Measurements from ENCODE around the gene CDC27.
"Not testable (repeated sequence)": the region's sequence is repeated elsewhere in the genome, so short reads cannot be mapped to it uniquely, and the experiment has no call there.

The CDC27 gene

DNA sequence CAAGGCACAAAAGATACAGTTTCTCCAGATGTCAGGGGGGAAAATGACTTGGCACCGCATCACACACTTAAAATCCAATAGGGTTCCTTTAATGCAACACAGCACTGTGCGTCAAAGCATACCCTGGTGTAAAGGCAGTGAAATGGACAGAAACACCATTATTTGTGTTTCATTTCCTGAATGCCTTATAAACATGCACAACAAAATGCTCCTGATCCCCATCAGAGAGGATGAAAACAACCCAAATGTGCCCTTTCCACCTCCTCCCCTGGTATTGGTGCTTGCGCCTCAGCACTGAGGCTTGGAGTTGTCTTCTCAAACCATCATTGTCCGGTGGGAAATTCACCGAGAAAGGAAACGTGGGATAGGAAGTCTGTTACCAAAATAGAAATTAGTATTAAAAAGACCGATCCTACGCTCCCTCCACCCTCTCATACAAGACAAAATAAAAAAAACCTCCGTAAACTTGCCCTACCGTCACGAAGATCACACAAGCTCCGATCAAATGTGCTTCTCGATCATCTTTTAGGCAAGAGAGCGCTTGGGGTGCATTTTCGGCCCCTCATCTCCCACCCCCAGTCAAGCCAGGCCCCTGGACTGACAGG is 722 bp downstream of the CDC27 start:
- Mint-ChIP-seq H3K27ac (peak overlapping the region; percentile 97 to 99 (median 99)), H3K4me1 (peaks cover 54% of the 10 kb centered on the region), H3K36me3 (ENCODE audit: low read depth) (peaks cover 4% of the 10 kb centered on the region), H3K27me3 (ENCODE audit: low read depth) (no peaks in the 10 kb centered on the region), H3K4me3 (peak overlapping the region; percentile 98 to 99 (median 99)), H3K9me3 (no peaks in the 10 kb centered on the region)
- TF ChIP-seq, protein P1, sequence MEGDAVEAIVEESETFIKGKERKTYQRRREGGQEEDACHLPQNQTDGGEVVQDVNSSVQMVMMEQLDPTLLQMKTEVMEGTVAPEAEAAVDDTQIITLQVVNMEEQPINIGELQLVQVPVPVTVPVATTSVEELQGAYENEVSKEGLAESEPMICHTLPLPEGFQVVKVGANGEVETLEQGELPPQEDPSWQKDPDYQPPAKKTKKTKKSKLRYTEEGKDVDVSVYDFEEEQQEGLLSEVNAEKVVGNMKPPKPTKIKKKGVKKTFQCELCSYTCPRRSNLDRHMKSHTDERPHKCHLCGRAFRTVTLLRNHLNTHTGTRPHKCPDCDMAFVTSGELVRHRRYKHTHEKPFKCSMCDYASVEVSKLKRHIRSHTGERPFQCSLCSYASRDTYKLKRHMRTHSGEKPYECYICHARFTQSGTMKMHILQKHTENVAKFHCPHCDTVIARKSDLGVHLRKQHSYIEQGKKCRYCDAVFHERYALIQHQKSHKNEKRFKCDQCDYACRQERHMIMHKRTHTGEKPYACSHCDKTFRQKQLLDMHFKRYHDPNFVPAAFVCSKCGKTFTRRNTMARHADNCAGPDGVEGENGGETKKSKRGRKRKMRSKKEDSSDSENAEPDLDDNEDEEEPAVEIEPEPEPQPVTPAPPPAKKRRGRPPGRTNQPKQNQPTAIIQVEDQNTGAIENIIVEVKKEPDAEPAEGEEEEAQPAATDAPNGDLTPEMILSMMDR (IDR thresholded peaks at IDR 0.05; ENCODE audit: unreplicated experiment in 3 of 3), result no peak

DNA sequence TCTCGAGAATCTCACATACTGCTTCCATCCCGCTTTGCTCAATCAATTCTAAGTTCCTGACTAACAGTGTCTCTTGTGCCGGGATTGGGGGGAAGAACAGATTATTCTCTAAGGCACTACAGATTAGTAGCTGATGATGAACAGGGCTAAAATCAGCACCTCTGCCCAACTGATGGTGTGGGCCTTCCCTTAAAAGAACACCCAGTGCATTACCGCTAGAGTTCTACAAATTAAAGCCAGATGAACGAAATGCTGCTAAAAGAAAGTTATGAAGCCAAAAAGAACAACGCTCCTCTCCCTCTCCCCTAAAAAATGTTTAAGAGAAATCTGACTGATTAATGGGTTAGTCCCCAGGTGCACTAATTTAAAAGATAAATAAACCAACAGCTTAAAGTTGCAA is 4.4 kb downstream of the CDC27 start:
- no peaks in the 10 kb centered on the region for H3K27me3 Mint-ChIP-seq (ENCODE audit: low read depth)
- peak overlapping the region in 2 of 3 experiments; percentile 9 to 47 for H3K4me3 Mint-ChIP-seq
- H3K27ac Mint-ChIP-seq, result peak overlapping the region; percentile 60 to 74 (median 71)
- no peaks in the 10 kb centered on the region for H3K9me3 Mint-ChIP-seq
- TF ChIP-seq, protein P1 (IDR thresholded peaks at IDR 0.05; ENCODE audit: unreplicated experiment in 3 of 3), result no peak
- peaks cover 18% of the 10 kb centered on the region for H3K36me3 Mint-ChIP-seq (ENCODE audit: low read depth)
- H3K4me1 Mint-ChIP-seq, result peaks cover 54% of the 10 kb centered on the region

DNA sequence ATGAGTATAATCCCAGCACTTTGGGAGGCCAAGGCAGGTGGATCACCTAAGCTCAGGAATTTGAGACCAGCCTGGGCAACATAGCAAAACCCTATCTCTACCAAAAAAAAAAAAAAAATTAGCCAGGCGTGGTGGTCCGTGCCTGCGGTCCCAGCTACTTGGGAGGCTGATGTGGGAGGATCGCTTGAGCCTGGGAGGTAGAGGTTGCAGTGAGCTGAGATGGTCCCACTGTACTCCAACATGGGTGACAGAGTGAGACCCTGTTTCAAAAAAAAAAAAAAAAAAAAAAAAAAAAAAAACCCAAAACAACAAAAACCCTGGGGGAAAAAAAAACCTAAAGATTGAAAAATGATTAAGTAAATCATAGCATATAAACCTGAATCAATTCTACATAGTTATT is 8.1 kb downstream of the CDC27 start:
- Mint-ChIP-seq H3K36me3 (ENCODE audit: low read depth) (peaks cover 35% of the 10 kb centered on the region), H3K4me1 (peaks cover 34% of the 10 kb centered on the region)
- H3K27me3 Mint-ChIP-seq (ENCODE audit: low read depth); H3K9me3 Mint-ChIP-seq; H3K27ac Mint-ChIP-seq; H3K4me3 Mint-ChIP-seq: not testable (repeated sequence)

DNA sequence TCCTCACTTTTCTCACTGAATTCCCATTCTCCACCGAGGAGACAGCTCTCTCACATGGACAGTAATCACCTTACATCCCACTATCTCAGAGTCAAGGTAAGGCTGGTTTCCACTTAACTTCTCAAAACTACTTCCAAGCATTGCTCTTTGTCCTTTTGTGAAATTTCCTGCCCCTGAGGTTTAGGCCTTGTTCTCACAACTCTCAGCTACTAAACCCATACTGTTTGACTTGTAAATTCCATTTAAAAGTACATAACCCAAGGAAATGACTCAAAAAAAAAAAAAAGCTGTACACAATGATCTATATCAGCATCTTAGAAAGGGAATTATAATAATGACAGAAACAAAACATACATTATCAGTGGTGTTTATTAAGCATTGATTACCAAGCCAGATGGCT is 8.8 kb downstream of the CDC27 start:
- no peak overlapping the region for H3K27ac Mint-ChIP-seq
- H3K9me3 Mint-ChIP-seq, result no peaks in the 10 kb centered on the region
- TF ChIP-seq, protein P1 (IDR thresholded peaks at IDR 0.05; ENCODE audit: unreplicated experiment in 3 of 3), result no peak
- peaks cover 31% of the 10 kb centered on the region for H3K4me1 Mint-ChIP-seq
- H3K36me3 Mint-ChIP-seq (ENCODE audit: low read depth), result peaks cover 35% of the 10 kb centered on the region
- H3K4me3 Mint-ChIP-seq, result no peak overlapping the region
- no peaks in the 10 kb centered on the region for H3K27me3 Mint-ChIP-seq (ENCODE audit: low read depth)

DNA sequence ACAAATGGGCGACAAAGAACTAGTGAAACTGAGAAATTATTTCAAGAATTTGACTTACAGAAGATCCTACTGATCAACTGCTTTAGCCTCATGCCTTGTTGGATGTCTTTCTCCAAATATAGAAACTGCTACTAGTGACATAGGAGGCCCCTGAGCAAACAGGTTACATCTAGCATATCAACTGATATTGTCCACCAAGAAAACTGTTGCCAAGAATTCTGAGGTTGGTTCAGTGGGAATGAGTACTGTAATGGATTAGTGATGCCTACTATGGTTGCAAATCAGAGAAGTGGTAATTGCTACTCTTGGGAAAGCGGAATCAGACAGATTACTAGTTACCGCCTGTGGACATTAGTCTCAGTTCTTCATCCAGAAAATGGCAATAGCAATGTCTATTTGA is 10.0 kb downstream of the CDC27 start:
- no peaks in the 10 kb centered on the region for H3K9me3 Mint-ChIP-seq
- peaks cover 24% of the 10 kb centered on the region for H3K4me1 Mint-ChIP-seq
- TF ChIP-seq, protein P1 (IDR thresholded peaks at IDR 0.05; ENCODE audit: unreplicated experiment in 3 of 3), result no peak
- no peak overlapping the region for H3K27ac Mint-ChIP-seq
- H3K4me3 Mint-ChIP-seq, result no peak overlapping the region
- peaks cover 44% of the 10 kb centered on the region for H3K36me3 Mint-ChIP-seq (ENCODE audit: low read depth)
- H3K27me3 Mint-ChIP-seq (ENCODE audit: low read depth), result no peaks in the 10 kb centered on the region

DNA sequence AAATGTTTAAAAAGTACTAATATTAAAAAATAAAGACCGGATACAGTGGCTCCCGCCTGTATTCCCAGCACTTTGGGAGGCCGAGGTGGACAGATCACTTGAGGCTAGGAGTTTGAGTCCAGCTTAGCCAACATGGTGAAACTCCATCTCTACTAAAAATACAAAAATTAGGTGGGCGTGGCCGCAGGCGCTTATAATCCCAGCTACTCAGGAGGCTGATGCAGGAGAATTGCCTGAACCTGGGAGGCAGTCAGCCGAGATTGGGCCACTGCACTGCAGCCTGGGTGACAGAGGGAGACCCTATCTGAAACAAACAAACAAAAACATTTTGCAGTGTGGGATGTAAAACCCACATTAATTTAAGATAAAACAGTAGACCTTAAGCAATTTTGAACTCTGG is 11.8 kb downstream of the CDC27 start:
- Mint-ChIP-seq H3K4me1 (peaks cover 15% of the 10 kb centered on the region), H3K9me3 (no peaks in the 10 kb centered on the region), H3K27me3 (ENCODE audit: low read depth) (no peaks in the 10 kb centered on the region), H3K4me3 (no peak overlapping the region), H3K27ac (no peak overlapping the region), H3K36me3 (ENCODE audit: low read depth) (peaks cover 46% of the 10 kb centered on the region)
- TF ChIP-seq, protein P1 (IDR thresholded peaks at IDR 0.05; ENCODE audit: unreplicated experiment in 3 of 3), result no peak
